Spleen (tissue), 11 donors: ENCODE results near the gene DTD1. TPM values are rescaled to one million over a fixed set of nuclear protein-coding genes. Genes with fewer than 3 reads are reported as not detected.

Source experiments
- DNase-seq: peaks from one replicate; pipeline ENCODE4 v3.0.0-alpha.2; 2020
- H3K27ac ChIP-seq, 8 donors: fragments of 200-600 bp; sonication (generic) in 7 of 8; 1 replicate in 4 of 8; 2 replicates in 4 of 8; pipeline versions ENCODE4 v1.5.0 to v1.8.0; 2016 to 2021; ENCODE audit warnings: inconsistent platforms in 4 of 8, mild to moderate bottlenecking in 4 of 8, moderate library complexity in 1 of 8
- H3K27me3 ChIP-seq, 7 donors: fragments of 200-600 bp; sonication (generic) in 6 of 7; replicated peaks in 1 of 7; 1 replicate in 4 of 7; 2 replicates in 3 of 7; pipeline versions ENCODE4 v1.5.0 to v1.8.0; 2016 to 2021; ENCODE audit warnings: inconsistent platforms in 3 of 7, mild to moderate bottlenecking in 1 of 7
- H3K36me3 ChIP-seq, 6 donors: fragments of 200-600 bp; sonication (generic) in 5 of 6; 1 replicate in 4 of 6; 2 replicates in 2 of 6; pipeline versions ENCODE4 v1.5.0 to v1.8.0; 2016 to 2021; ENCODE audit warnings: inconsistent platforms in 2 of 6
- H3K4me1 ChIP-seq, 6 donors: fragments of 200-600 bp; sonication (generic) in 5 of 6; 1 replicate in 3 of 6; 2 replicates in 3 of 6; pipeline versions ENCODE4 v1.5.0 to v1.8.0; 2016 to 2021; ENCODE audit warnings: inconsistent platforms in 3 of 6
- H3K4me3 ChIP-seq, 8 donors: fragments of 200-600 bp; sonication (generic) in 7 of 8; 1 replicate in 4 of 8; 2 replicates in 4 of 8; pipeline versions ENCODE4 v1.5.0 to v1.8.0; 2016 to 2021; ENCODE audit warnings: inconsistent platforms in 4 of 8, mild to moderate bottlenecking in 4 of 8, moderate library complexity in 2 of 8
- H3K9me3 ChIP-seq, 8 donors: fragments of 200-600 bp; sonication (generic) in 7 of 8; 1 replicate in 4 of 8; 2 replicates in 4 of 8; pipeline versions ENCODE4 v1.5.0 to v1.8.0; 2016 to 2021; ENCODE audit warnings: inconsistent platforms in 4 of 8
- CTCF ChIP-seq, 11 experiments: fragments of 200-600 bp in 7 of 11; fragments of 450-650 bp in 4 of 11; sonication (generic) in 4 of 11; IDR thresholded peaks in 8 of 11; conservative IDR thresholded peaks in 3 of 11; 1 replicate in 7 of 11; 2 replicates in 4 of 11; pipeline versions ENCODE4 v1.4.0 to v1.8.0; 2016 to 2021; ENCODE audit warnings: antibody characterized with exemption in 11 of 11, inconsistent platforms in 4 of 11, mild to moderate bottlenecking in 1 of 11
- POLR2A ChIP-seq, 3 donors: fragments of 450-650 bp; IDR thresholded peaks; one replicate each; pipeline ENCODE4 v1.5.1; 2017; ENCODE audit warnings: antibody characterized with exemption in 3 of 3, mild to moderate bottlenecking in 1 of 3
- POLR2AphosphoS5 ChIP-seq, 3 donors: sonication (generic); formaldehyde crosslinking; IDR thresholded peaks; one replicate each; pipeline ENCODE4 v1.5.1; 2017; ENCODE audit warnings: antibody characterized with exemption in 3 of 3
- WGBS, 5 donors: extraction: QIAGEN DNeasy Blood & Tissue Kit in 3 of 5; methylation state at CpG; one replicate each; pipeline versions ENCODE4 v1.1.5 to v1.1.7; 2013 to 2018; 5-methylcytosine and 5-hydroxymethylcytosine counted together
- intact Hi-C: fragments of 100-400 bp; cut with DNase I; formaldehyde crosslinking; loops from one replicate; pipeline ENCODE4 v1.15.0; 2023; ENCODE audit warnings: low total_unique reads
- polyA plus RNA-seq, 3 donors: library from polyadenylated mRNA; stranded (reverse); fragments of 200-250 nt; gene quantifications; one replicate each; pipeline ENCODE4 v1.2.1, GENCODE V29; 2013
- total RNA-seq, 7 donors: library from RNA; depleted of rRNA in 3 of 7; stranded (reverse); fragments of >200 nt in 3 of 7; fragmentation: NEBNext Ultra II Directional in 4 of 7; extraction: Animal tissue kit (Norgen Biotek cat#: 25700) in 4 of 7; gene quantifications; one replicate each; pipeline versions ENCODE4 v1.1.0 to v1.2.1, GENCODE V29; 2016 to 2021
- donor health status: healthy with polysubstance abuse.
- donor health status: DM: no; HTN: no; CAD: no; lungs with moderate emphysema.
- donor health status: DM: no; HTN: no; CAD: no.
- donor health status: Bipolar disorder and iron deficiency.
- donor health status: healthy.
- donor health status: DM: no; HTN: no; CAD: no.
- donor health status: DM: yes; HTN: yes; CAD: no.

DTD1 gene
- total and polyA plus RNA-seq, 10 donors = 17.4 to 29.7 (median 23.3) TPM

- Histone ChIP-seq H3K4me1 (no peaks in the 10 kb centered on the region), H3K4me3 (no peak overlapping the region), H3K9me3 (no peaks in the 10 kb centered on the region), H3K27ac (no peak overlapping the region), H3K36me3 (no peaks in the 10 kb centered on the region), H3K27me3 (no peaks in the 10 kb centered on the region)
- no peak for DNase-seq
- intact Hi-C loops = no loop called here
- 75 to 92% (median 82%) methylated on average over 6 of the region's 6 CpGs for WGBS, 5 donors
- no peak for TF ChIP-seq CTCF (IDR thresholded peaks at IDR 0.05 in 8 of 11, conservative IDR thresholded peaks at IDR 0.05 in 3 of 11)
- TF ChIP-seq POLR2AphosphoS5 (IDR thresholded peaks at IDR 0.05) = no peak
- no peak for TF ChIP-seq POLR2A (IDR thresholded peaks at IDR 0.05)
Observed at GRCh38 chr20:18577942-18578341, 9.9 kb upstream of the DTD1 start.

GRCh38 chr20:18578581-18578980 is 9.3 kb upstream of the DTD1 start:
- TF ChIP-seq POLR2A (IDR thresholded peaks at IDR 0.05) = no peak
- TF ChIP-seq CTCF (IDR thresholded peaks at IDR 0.05 in 8 of 11, conservative IDR thresholded peaks at IDR 0.05 in 3 of 11) = no peak
- no peak for TF ChIP-seq POLR2AphosphoS5 (IDR thresholded peaks at IDR 0.05)
- Histone ChIP-seq H3K9me3 (no peaks in the 10 kb centered on the region), H3K27me3 (no peaks in the 10 kb centered on the region), H3K4me1 (no peaks in the 10 kb centered on the region), H3K36me3 (no peaks in the 10 kb centered on the region), H3K4me3 (no peak overlapping the region), H3K27ac (no peak overlapping the region)
- intact Hi-C loops = no loop called here
- WGBS, 5 donors = 29 to 51% (median 33%) methylated on average over 6 of the region's 6 CpGs
- DNase-seq = no peak

- WGBS, 5 donors = 90 to 96% (median 93%) methylated on average over 4 of the region's 4 CpGs
- Histone ChIP-seq H3K4me1 (no peaks in the 10 kb centered on the region), H3K9me3 (no peaks in the 10 kb centered on the region), H3K27me3 (no peaks in the 10 kb centered on the region), H3K27ac (no peak overlapping the region), H3K36me3 (no peaks in the 10 kb centered on the region), H3K4me3 (no peak overlapping the region)
- no peak for DNase-seq
- TF ChIP-seq POLR2A (IDR thresholded peaks at IDR 0.05) = no peak
- no peak for TF ChIP-seq POLR2AphosphoS5 (IDR thresholded peaks at IDR 0.05)
- no peak for TF ChIP-seq CTCF (IDR thresholded peaks at IDR 0.05 in 8 of 11, conservative IDR thresholded peaks at IDR 0.05 in 3 of 11)
- intact Hi-C loops = no loop called here
Observed at GRCh38 chr20:18580012-18580411, 7.8 kb upstream of the DTD1 start.

GRCh38 chr20:18585134-18585533 is 2.7 kb upstream of the DTD1 start:
- intact Hi-C loops = no loop called here
- no peak overlapping the region for H3K4me3 ChIP-seq
- 88 to 100% (median 93%) methylated on average over 2 of the region's 2 CpGs for WGBS, 5 donors
- peaks cover 4 to 30% (median 21%) of the 10 kb centered on the region in 6 donors for H3K4me1 ChIP-seq
- no peaks in the 10 kb centered on the region for H3K27me3 ChIP-seq
- no peaks in the 10 kb centered on the region for H3K36me3 ChIP-seq
- no peak for DNase-seq
- no peaks in the 10 kb centered on the region for H3K9me3 ChIP-seq
- H3K27ac ChIP-seq = no peak overlapping the region
- TF ChIP-seq POLR2A (IDR thresholded peaks at IDR 0.05) = no peak
- TF ChIP-seq POLR2AphosphoS5 (IDR thresholded peaks at IDR 0.05) = no peak
- no peak for TF ChIP-seq CTCF (IDR thresholded peaks at IDR 0.05 in 8 of 11, conservative IDR thresholded peaks at IDR 0.05 in 3 of 11)
